ENCODE measurements around the gene CFAP410.

- no peak for TF ChIP-seq POLR2A (IDR thresholded peaks at IDR 0.05)
- TF ChIP-seq CTCF (IDR thresholded peaks at IDR 0.05 in 4 of 5, conservative IDR thresholded peaks at IDR 0.05 in 1 of 5), result no peak
Measured at GRCh38 chr21:44353191-44353970, 14.2 kb upstream of the CFAP410 start, which contains the start of gene TRPM2.
